Mucosa of gallbladder (tissue), 1 donor: Measurements from ENCODE around the gene MAP1LC3B. TPM values are rescaled to one million over a fixed set of nuclear protein-coding genes. Genes with fewer than 3 reads are reported as not detected.
"Not testable (repeated sequence)": the region's sequence is repeated elsewhere in the genome, so short reads cannot be mapped to it uniquely, and the experiment has no call there.

Experiments
- DNase-seq: peaks from one replicate; pipeline ENCODE4 v3.0.0-alpha.2; 2020; ENCODE audit warnings: low spot score
- total RNA-seq: library from RNA; stranded (reverse); gene quantifications from one replicate; pipeline ENCODE4 v1.2.1, GENCODE V29; 2021
- donor health status: DM: no; HTN: no; CAD: no.

Gene MAP1LC3B
- total RNA-seq, 1 donor from 2014 or later = 55.9 TPM

GRCh38 chr16:87380881-87381280 lies 11.3 kb upstream of the MAP1LC3B start:
- DNase-seq = no peak

GRCh38 chr16:87382023-87382785 lies 9.9 kb upstream of the MAP1LC3B start:
- no peak for DNase-seq

- DNase-seq = peak; percentile 87
Observed at GRCh38 chr16:87383505-87384161, 8.5 kb upstream of the MAP1LC3B start, which contains the start of gene FBXO31. TSS of gene FBXO31 (minus strand) at chr16:87383776. CDS start at chr16:87383744, 32 bp downstream.

- no peak for DNase-seq
Observed at GRCh38 chr16:87384162-87384874, 7.8 kb upstream of the MAP1LC3B start.

GRCh38 chr16:87384875-87385167 lies 7.3 kb upstream of the MAP1LC3B start:
- DNase-seq = not testable (repeated sequence)

- DNase-seq = peak; percentile 97
Observed at GRCh38 chr16:87387942-87388817, 4.0 kb upstream of the MAP1LC3B start.

GRCh38 chr16:87388818-87389134 lies 3.4 kb upstream of the MAP1LC3B start:
- DNase-seq = no peak

- DNase-seq = no peak
Observed at GRCh38 chr16:87389245-87389644, 2.9 kb upstream of the MAP1LC3B start.

GRCh38 chr16:87389914-87390313 lies 2.2 kb upstream of the MAP1LC3B start:
- not testable (repeated sequence) for DNase-seq

- no peak for DNase-seq
Observed at GRCh38 chr16:87390641-87391323, 1.4 kb upstream of the MAP1LC3B start.

- peak; percentile 43 for DNase-seq
Observed at GRCh38 chr16:87391324-87391949, 699 bp upstream of the MAP1LC3B start.

GRCh38 chr16:87392821-87393679 lies 914 bp downstream of the MAP1LC3B start:
- DNase-seq = peak; percentile 34

GRCh38 chr16:87393680-87394055 lies 1.5 kb downstream of the MAP1LC3B start:
- no peak for DNase-seq

- no peak for DNase-seq
Observed at GRCh38 chr16:87395181-87395842, 3.2 kb downstream of the MAP1LC3B start.

GRCh38 chr16:87404764-87405625 lies 12.9 kb downstream of the MAP1LC3B start:
- no peak for DNase-seq

GRCh38 chr16:87406495-87407088 lies 14.5 kb downstream of the MAP1LC3B start:
- DNase-seq = no peak

GRCh38 chr16:87407511-87408112 lies 15.5 kb downstream of the MAP1LC3B start:
- no peak for DNase-seq

- no peak for DNase-seq
Observed at GRCh38 chr16:87409153-87409552, 17.0 kb downstream of the MAP1LC3B start.
